ENCODE measurements around the gene MLLT10. TPM values are rescaled to one million over a fixed set of nuclear protein-coding genes. Genes with fewer than 3 reads are reported as not detected.

Gene MLLT10
- total RNA-seq, 1 donor, result 37.6 TPM

DNA sequence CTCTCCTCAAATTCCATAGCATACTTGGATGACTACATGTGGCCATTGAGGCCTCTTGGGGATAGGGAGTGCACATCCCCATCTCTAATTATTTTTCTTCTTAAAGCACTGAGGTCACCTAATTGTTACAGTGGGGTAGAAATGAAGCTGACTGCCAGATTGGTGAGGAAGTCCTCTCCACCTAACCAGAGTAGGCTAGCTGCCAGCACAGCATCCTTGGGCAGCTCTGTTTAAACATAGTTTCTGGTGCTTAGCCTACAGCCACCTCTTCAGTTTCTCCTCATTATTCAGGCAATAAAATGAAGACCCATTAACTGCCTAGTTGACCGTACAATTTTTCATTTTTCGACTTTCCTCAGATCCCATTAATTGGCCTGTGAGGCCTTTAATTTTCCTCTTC lies 104.6 kb downstream of the MLLT10 start:
- Histone ChIP-seq H3K9me3 (ENCODE audit: low read depth, low read length) (no peaks in the 10 kb centered on the region), H2AFZ (ENCODE audit: low read length) (no peak overlapping the region), H3K4me1 (ENCODE audit: insufficient read depth, low read length) (no peaks in the 10 kb centered on the region), H3K4me3 (ENCODE audit: insufficient read depth, low read length) (no peak overlapping the region), H3K79me2 (ENCODE audit: insufficient read depth, low read length) (peaks cover 80% of the 10 kb centered on the region), H4K20me1 (ENCODE audit: insufficient read depth, low read length) (peaks cover 3% of the 10 kb centered on the region), H3K27me3 (ENCODE audit: insufficient read depth, low read length) (no peaks in the 10 kb centered on the region), H3K27ac (ENCODE audit: low read depth, low read length) (no peak overlapping the region), H3K36me3 (ENCODE audit: insufficient read depth, low read length) (peaks cover 6% of the 10 kb centered on the region), H3K4me2 (ENCODE audit: insufficient read depth, low read length) (no peak overlapping the region)
- DNase-seq (ENCODE audit: insufficient read length, low spot score, missing footprints), result no peak
- TF ChIP-seq, protein P1, sequence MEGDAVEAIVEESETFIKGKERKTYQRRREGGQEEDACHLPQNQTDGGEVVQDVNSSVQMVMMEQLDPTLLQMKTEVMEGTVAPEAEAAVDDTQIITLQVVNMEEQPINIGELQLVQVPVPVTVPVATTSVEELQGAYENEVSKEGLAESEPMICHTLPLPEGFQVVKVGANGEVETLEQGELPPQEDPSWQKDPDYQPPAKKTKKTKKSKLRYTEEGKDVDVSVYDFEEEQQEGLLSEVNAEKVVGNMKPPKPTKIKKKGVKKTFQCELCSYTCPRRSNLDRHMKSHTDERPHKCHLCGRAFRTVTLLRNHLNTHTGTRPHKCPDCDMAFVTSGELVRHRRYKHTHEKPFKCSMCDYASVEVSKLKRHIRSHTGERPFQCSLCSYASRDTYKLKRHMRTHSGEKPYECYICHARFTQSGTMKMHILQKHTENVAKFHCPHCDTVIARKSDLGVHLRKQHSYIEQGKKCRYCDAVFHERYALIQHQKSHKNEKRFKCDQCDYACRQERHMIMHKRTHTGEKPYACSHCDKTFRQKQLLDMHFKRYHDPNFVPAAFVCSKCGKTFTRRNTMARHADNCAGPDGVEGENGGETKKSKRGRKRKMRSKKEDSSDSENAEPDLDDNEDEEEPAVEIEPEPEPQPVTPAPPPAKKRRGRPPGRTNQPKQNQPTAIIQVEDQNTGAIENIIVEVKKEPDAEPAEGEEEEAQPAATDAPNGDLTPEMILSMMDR (IDR thresholded peaks at IDR 0.05; ENCODE audit: extremely low read depth, low read depth, low read length), result no peak

DNA sequence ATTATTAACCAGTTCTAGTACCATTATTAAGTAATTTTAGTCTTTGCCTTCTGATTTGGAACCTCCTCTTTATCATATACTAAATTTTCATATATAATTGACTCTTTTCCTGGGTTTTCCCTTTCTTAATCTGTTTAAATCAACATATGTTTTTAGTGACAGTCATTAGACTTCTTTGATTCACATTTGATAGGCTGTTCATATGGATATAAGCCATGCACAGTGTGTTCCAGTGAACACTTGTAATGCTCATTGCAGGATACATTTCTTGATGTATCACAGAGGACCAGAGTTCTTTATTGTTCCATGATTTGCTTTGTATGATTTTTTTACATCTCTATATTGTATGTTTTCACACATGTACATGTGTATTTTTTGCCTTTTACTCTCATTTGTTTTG lies 114.0 kb downstream of the MLLT10 start:
- Histone ChIP-seq H3K27me3 (ENCODE audit: insufficient read depth, low read length) (no peaks in the 10 kb centered on the region), H3K27ac (ENCODE audit: low read depth, low read length) (no peak overlapping the region), H3K36me3 (ENCODE audit: insufficient read depth, low read length) (peaks cover 6% of the 10 kb centered on the region), H3K4me3 (ENCODE audit: insufficient read depth, low read length) (no peak overlapping the region), H3K4me2 (ENCODE audit: insufficient read depth, low read length) (no peak overlapping the region), H2AFZ (ENCODE audit: low read length) (no peak overlapping the region), H4K20me1 (ENCODE audit: insufficient read depth, low read length) (peaks cover 5% of the 10 kb centered on the region), H3K4me1 (ENCODE audit: insufficient read depth, low read length) (no peaks in the 10 kb centered on the region), H3K9me3 (ENCODE audit: low read depth, low read length) (no peaks in the 10 kb centered on the region), H3K79me2 (ENCODE audit: insufficient read depth, low read length) (peaks cover 66% of the 10 kb centered on the region)
- TF ChIP-seq, protein P1 (IDR thresholded peaks at IDR 0.05; ENCODE audit: extremely low read depth, low read depth, low read length), result no peak
- DNase-seq (ENCODE audit: insufficient read length, low spot score, missing footprints), result no peak

DNA sequence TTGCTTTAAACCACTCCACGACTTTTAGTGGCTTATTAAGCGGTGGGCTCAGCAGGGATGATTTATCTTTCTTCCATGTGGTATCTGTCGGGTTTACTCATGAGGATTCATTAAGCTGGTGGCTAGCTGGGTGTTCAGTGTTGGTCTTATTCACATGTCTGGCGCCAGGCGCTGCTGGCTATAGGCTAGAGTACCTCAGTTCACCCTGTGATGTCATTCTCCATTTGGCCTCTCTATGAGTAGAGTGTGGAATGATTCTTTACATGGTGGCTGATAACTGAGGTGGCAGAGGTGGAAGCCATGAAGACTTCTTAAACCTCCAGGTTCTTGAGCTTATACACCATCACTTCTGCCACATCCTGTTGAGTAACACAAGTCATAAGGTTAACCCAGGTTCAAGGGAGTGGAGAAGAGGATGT lies 115.4 kb downstream of the MLLT10 start:
- Histone ChIP-seq H3K4me2 (ENCODE audit: insufficient read depth, low read length) (no peak overlapping the region), H3K4me3 (ENCODE audit: insufficient read depth, low read length) (no peak overlapping the region), H3K36me3 (ENCODE audit: insufficient read depth, low read length) (peaks cover 8% of the 10 kb centered on the region), H3K27me3 (ENCODE audit: insufficient read depth, low read length) (no peaks in the 10 kb centered on the region), H4K20me1 (ENCODE audit: insufficient read depth, low read length) (peaks cover 5% of the 10 kb centered on the region), H3K4me1 (ENCODE audit: insufficient read depth, low read length) (no peaks in the 10 kb centered on the region), H3K9me3 (ENCODE audit: low read depth, low read length) (no peaks in the 10 kb centered on the region), H2AFZ (ENCODE audit: low read length) (no peak overlapping the region), H3K27ac (ENCODE audit: low read depth, low read length) (no peak overlapping the region), H3K79me2 (ENCODE audit: insufficient read depth, low read length) (peaks cover 67% of the 10 kb centered on the region)
- no peak for DNase-seq (ENCODE audit: insufficient read length, low spot score, missing footprints)
- TF ChIP-seq, protein P1 (IDR thresholded peaks at IDR 0.05; ENCODE audit: extremely low read depth, low read depth, low read length), result no peak

DNA sequence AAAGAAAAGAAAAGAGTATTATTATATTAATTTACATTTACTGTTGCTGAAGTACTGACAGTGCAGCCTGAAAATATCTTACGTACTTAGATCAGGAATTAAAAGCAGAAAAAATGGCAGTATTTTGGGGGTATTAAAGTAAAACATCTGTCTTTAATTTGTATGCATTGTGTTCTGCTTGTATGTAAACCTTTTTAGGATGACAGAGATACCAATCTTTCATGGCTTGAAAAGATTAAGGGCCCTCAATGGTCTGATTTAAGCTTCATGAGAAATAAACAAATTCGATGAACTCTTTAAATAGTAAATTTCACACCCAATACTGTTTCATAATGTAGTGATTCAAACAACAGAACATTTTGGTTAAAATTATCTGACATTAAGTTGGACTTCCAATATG lies 116.3 kb downstream of the MLLT10 start:
- Histone ChIP-seq H2AFZ (ENCODE audit: low read length) (no peak overlapping the region), H3K27ac (ENCODE audit: low read depth, low read length) (no peak overlapping the region), H3K9me3 (ENCODE audit: low read depth, low read length) (no peaks in the 10 kb centered on the region), H3K4me2 (ENCODE audit: insufficient read depth, low read length) (no peak overlapping the region), H3K4me3 (ENCODE audit: insufficient read depth, low read length) (no peak overlapping the region), H3K4me1 (ENCODE audit: insufficient read depth, low read length) (no peaks in the 10 kb centered on the region), H3K79me2 (ENCODE audit: insufficient read depth, low read length) (peaks cover 68% of the 10 kb centered on the region), H3K27me3 (ENCODE audit: insufficient read depth, low read length) (no peaks in the 10 kb centered on the region), H3K36me3 (ENCODE audit: insufficient read depth, low read length) (peaks cover 8% of the 10 kb centered on the region), H4K20me1 (ENCODE audit: insufficient read depth, low read length) (peaks cover 7% of the 10 kb centered on the region)
- no peak for DNase-seq (ENCODE audit: insufficient read length, low spot score, missing footprints)
- TF ChIP-seq, protein P1 (IDR thresholded peaks at IDR 0.05; ENCODE audit: extremely low read depth, low read depth, low read length), result no peak

All from osteoblast (primary cell).